DMS153 treated with DMSO at 0.1 percent for 48 hours (cell line): Measurements from ENCODE around the gene BET1L.
"Not testable (repeated sequence)": the region's sequence is repeated elsewhere in the genome, so short reads cannot be mapped to it uniquely, and the experiment has no call there.

Source experiments
- DNase-seq: peaks from one replicate; lab custom pipeline; 2025; ENCODE audit not compliant: unreplicated experiment; lab: John Stamatoyannopoulos, UW

Gene BET1L, protein sequence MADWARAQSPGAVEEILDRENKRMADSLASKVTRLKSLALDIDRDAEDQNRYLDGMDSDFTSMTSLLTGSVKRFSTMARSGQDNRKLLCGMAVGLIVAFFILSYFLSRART

DNA sequence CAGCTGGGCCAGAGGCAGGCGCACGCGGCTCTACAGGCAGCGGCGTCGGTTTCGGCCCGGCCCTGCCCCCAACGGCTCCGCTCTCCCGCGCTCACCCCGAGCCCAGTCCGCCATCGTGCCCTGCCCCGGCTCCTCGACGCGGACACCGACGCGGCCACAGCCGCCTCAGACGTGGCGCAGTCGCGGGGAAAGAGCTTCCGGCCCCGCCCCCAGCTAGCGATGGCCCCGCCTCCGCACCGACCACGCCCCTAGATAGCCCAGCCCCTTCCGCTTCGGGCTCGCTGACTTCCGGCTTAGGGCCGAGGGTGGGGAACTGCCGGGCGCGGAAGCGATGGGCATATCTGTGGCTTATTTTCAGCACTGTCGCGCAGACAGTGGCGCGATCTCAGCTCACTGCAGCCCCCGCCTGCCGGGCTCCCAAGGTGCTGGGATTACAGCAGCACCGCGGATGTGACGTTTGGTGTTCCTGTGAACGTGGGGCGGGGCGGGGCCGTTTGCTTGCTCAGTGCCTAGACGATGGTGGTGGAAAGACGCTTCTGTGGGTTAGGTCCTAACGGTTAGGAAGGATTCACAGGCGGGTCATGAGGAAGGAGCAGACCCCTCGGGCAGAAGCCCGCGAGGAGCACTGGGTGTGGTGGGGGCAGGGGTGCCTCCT, at the start of gene BET1L, which contains the start of gene RIC8A:
TSS of gene BET1L (minus strand) at position 192 of the 655 bp plus-strand sequence. CDS start at position 114, 78 bp downstream.
TSS of gene RIC8A (plus strand) at position 501 of the 655 bp plus-strand sequence. CDS start 1,147 bp downstream, outside the sequence.
- DNase-seq: peak; percentile 75

DNA sequence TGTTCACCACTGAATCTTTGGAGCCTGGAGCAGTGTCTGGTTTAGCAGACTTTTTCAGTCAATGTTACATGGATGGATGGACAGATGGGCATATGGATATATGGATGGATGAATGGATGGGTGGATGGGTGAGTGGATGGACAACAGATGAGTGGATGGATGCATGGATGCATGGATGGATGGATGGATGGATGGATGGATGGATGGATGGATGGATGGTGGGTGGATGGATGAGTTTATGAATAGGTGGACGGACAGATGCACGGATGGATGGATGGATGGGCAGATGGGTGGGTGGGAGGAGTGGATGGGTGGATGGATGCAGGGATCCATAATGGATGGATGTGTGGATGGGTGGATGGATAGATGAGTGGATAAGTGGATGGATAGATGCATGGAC, 48.6 kb upstream of the BET1L start:
- DNase-seq: no peak

DNA sequence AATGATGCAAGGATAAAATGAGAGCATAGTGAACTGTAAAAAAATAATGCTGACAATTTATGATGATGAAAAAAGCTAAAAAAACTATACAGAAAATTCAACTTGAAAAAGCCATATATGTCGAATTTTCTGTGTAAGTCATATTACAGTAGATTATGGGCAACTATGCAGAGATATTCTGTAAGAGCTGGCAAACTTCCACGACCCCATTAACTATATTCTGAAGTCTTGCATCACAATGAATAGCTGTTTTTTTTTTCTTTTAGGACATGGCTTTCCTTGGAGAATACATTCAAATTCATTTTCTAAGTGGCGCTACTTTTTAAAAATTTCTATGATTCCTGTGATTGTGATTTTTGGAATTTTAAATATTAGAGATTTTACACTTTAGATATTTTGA, 48.0 kb upstream of the BET1L start:
- DNase-seq: no peak

DNA sequence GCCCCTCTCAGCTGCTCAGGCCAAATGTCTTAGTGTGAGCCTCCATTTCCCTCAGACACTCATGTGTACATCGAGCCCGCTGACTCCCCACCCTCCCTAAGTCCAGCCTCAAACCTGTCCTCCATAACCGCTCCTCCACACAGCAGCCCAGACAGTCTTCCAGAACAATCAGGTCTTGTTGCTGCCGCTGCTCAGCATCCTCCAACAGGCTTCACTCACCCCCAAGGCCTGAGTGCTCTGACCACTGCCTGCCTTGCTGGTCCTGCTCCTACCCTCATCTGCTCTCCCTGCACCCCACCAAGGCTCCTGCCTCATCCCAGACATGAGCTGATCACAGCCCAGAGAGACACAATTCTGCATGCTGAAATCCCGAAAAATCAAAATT, 46.7 kb upstream of the BET1L start:
- no peak for DNase-seq

DNA sequence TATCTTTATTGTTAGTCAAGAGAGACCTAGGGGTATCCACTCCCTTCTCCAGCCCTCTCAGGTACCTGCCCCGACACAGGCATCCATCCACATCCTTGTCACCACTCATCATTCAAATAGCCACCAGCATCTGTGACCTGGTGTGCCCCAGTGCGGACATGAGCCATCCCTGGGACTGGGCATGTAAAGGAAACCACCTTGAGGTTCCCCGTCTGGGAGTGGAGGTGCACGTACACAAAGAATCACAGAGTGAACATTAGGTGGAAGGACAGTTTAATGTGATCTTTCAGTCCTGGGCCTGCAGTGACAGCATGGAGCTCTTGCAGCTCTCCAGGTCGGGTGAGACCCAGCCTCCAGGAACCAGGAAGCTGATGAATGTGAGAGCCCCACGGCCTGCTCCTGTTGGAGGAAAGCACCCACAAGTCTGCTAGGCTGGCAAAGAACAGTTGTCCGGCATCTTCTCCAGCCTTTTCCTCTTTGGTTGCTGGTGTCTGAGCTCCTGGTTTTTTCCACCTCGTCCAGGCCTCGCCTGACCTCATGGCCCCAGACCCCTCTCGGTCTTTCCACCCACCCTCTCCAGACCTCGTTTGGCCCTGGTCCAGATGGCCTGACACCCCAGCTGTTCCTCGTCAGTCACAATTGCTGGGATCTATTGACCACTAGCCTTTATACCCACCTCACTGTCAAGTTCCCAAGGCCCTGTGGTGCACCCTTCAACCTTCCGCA, 46.1 kb upstream of the BET1L start:
- DNase-seq: no peak

DNA sequence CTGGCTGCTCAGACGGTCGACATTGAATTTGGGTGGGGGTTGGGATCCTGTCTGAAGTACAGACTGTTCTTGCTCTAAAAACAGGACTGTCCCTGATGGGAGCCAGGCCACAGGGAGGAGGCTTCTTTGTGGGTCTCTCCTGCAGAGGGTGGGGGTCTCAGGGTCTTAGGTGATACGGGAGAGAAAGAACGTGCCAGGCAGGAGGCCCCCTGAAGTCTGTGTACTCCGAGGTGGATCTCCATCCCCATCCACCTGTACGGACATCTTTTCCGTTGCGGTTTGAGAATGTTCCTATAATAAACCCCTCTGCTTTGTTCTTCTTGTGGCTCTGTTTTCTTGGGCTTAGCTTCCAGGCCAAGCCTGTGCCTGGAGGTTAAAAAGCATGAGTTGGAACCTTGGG, 45.5 kb upstream of the BET1L start:
- no peak for DNase-seq

DNA sequence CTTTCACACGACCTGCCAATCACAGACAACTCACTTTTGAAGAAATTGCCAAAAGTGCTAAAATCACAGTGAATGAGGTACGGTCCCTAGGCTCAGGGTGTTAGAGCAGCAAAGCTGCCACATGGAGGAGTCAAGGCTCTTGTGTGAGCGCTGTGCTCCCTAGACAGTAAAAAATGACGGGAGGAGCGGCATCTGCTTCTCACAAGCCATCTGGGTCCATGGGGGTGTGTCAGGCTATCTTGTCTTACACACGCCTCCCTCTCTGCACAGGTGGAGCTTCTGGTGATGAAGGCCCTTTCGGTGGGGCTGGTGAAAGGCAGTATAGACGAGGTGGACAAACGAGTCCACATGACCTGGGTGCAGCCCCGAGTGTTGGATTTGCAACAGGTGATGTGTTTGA, 44.4 kb upstream of the BET1L start:
- no peak for DNase-seq

DNA sequence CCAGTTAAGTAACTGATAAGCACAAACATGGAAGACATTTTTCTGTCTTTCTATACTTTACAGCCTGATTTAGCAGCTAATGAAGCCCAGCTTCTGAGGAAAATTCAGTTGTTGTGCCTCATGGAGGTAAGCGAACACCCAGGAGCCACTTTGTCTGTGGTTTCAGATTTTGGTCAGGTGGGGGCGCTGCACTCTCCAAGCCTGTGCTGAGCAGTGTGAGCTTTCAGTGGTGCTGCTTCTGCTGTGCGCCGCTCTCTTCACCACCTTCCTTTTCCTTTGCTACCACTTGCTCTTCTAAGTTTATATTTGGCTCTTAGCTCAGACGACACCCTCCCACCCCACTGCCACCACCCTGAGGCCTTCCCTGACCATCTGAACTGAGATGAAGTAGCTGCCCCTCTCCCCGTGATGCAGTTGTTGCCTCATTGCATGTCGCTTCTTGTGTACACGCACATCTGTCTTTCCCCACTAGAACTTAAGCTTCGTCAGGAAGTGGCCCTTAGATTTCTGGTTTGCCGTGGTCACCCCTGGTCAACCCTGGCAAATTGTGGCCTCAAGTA, 43.6 kb upstream of the BET1L start:
- DNase-seq: no peak

DNA sequence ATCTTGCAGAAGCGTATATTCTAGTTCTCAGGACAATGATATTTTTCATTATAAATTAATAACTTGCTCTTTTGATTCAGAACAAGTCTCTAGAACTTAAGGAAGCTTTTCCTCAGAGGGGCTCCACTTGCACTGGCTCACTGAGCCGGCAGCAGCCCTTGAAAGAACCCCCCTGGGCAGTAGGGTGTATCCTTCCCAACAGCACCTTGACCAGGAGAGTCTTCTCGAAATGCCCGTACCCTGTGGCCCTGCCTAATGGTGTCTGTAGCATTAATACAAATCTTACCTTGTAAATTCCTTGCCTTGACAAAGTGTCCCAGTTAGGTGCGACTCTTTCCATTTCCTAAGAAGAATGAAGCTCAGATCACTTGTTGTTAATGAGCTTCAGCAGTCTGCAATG, 43.1 kb upstream of the BET1L start:
- DNase-seq: no peak

DNA sequence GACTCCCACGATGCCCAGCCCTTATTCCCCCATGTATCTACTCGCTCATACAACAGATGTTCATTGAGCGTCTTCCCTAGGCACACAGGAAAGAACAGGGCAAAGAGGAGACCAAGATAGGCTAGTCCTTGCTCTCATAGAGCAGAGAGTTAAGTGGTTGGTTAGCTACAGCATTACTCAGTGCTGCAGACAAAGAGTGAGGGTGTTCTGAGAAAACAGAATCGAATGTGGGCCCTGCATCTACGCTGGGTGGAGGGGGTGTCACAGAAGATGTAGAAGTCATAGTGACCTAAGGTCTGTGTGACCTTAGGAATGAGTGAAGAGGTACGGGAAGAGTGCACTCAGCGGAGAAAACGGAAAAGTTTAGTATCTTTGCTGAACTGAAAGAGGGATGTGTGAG, 41.9 kb upstream of the BET1L start:
- DNase-seq: no peak

DNA sequence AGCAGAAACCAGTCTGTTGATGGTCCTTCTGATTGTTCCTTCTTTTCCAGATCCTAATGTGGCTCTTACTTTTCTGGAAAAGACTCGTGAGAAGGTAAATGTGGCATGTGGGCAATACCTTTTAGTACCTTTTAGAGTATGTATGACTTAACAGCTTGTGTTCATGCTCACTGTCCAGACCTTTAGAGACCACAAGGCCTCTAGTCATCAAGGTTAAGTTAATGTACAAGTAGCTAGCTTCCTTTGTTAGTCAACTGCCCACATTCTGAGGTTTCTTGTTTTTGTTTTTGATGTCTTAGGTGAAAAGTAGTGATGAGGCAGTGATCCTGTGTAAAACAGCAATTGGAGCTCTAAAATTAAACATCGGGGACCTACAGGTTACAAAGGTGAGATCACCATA, 37.2 kb upstream of the BET1L start:
- no peak for DNase-seq

DNA sequence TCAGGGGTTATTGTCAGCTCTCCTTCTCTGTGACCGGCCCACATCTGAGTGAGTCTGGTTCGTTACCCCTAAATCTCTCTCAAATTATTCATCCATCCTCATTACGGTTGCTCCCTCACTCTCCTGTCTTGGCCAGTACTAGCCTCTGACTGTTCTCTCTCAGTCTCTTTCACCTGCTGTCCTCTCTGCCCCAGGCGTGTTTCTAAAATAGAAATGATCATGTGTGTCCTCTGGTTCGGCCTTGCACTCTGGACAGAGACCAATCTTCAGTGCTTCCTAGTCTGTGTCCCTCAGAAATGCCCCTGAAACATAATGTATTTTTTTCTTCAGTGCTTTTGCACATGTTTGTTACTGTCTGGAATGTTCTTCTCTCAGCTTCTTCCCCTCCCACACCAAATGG, 34.4 kb upstream of the BET1L start:
- DNase-seq: no peak

DNA sequence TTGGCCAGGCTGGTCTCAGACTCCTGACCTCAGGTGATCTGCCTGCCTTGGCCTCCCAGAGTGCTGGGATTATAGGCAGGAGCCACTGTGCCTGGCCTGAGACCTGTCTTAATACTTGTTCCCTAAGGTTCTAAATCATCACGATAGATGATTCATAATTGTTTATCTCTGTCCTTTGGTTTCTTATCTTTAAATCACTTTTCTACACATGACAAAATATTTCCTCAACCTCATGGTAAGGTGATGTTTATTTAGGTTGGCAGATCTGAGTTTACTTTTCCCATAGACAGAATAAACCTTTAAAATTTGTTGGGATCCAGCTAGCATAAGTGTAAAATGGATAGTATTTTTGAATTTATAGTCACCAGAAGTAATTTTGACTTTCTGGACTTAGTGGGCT, 33.1 kb upstream of the BET1L start:
- no peak for DNase-seq

DNA sequence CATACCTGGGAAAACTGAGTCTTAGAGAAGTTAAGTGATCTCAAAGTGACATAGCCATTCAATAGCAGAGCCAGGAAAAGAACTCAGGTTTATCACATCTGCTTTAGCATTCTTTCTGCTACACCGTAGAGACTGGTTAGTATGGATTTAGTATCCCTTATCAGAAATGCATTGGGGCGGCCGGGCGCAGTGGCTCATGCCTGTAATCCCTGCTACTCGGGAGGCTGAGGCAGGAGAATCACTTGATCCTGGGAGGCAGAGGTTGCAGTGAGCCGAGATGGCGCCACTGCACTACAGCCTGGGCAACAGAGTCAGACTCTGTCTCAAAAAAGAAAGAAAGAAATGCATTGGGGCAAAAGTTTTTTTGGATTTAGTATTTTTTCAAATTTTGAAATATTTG, 31.1 kb upstream of the BET1L start:
- not testable (repeated sequence) for DNase-seq

DNA sequence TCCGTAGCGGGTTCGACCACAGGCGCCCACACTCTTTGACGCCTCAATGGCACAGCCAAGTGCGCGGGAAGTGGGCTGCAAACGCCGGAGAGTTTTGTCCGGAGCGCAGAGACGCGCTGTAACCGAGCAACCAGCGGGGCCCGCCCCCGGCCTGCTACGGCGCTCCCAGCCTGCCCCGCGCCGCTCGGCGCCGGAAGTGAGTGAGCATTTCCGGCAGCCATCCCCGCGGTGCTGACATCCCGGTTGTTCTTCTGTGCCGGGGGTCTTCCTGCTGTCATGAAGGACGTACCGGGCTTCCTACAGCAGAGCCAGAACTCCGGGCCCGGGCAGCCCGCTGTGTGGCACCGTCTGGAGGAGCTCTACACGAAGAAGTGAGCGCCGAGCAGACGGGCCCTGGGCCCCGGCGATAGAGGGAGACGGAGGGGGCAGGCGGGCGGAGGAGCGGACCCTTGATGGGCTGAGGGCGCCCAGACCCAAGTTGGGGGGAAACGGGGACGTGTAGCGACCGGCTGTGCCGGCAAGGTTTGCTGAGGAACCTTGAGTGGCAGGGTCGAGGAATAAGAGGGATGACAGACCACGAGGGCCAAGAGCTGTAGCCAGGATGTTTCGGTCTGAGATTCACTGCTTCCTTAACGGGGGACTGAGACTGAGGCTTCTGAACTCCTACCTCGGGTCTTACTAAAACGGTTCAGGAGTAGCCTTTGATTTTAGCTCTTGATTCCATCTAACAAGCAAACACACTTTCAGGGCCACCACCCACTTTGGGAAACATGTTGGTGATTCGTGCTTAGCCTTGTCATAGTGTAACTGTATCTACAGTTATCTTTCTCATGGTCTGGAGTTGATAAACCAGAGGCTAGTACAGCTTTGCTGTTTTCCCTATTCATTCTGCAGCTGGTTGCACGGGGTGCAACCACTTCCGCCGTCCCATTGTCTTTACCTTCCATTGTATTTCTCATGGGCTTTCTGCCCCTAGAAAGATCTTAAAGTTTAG, 29.9 kb upstream of the BET1L start, which contains the start of gene PSMD13:
TSS of gene PSMD13 (plus strand) at position 203 of the 994 bp plus-strand sequence. CDS start at position 277, 74 bp downstream.
- peak; percentile 25 for DNase-seq

DNA sequence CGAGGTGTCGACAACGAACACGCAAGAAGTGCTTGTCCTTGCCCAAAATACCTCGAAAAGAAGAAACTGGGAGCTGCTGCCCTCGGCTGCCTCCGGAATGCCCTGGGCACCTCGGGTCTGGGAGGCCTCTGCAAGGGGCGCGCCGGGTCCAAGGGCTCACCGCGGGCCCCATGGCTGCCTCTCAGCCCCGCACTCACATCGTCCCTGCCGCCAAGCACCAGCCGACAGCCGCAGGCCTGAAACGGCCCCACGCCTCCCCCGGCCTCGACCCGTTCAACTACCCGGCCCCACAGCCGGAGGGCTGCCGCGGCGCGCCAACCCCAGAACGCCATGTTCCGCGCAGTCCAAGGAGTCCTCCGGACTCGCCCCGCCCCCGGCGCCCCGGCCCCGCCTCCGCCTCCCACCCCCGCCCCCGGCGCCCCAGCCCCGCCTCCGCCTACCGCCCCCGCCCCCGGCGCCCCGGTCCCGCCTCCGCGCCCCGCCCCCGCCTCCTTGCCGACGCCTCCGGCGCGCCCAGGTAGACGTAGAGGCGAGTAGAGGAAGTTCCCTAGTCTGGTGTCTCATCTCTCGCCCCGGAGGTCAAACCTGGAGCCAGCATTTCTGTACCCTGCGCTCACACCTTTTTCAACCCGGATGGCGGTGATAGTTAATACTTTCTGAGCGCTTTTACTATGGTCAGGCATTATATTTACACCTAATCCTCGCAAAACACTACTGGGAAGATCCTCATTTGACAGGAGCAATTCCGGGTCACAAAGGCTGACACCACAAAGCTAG, 29.0 kb upstream of the BET1L start, which contains the start of gene SIRT3:
TSS of gene SIRT3 (minus strand) at position 346 of the 777 bp plus-strand sequence. CDS start at position 332, 14 bp downstream.
- peak; percentile 56 for DNase-seq

DNA sequence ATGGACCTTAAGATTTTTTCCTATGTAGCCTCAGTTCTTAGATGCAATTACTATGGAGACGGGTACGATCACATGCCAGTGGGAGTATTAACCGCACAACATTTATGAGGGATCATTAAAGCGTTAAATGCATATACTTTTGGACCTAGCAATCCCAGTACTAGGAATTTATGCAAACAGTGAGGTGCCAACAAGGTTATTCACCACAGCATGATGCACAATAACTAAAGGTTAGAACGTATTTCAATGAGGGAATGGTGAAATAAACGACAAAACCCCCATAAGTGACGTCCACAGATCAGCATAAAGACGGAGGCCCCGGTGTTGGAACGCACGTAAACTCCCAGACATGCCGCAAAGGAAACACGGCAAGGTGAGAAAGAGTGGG, 28.4 kb upstream of the BET1L start:
- DNase-seq: no peak

DNA sequence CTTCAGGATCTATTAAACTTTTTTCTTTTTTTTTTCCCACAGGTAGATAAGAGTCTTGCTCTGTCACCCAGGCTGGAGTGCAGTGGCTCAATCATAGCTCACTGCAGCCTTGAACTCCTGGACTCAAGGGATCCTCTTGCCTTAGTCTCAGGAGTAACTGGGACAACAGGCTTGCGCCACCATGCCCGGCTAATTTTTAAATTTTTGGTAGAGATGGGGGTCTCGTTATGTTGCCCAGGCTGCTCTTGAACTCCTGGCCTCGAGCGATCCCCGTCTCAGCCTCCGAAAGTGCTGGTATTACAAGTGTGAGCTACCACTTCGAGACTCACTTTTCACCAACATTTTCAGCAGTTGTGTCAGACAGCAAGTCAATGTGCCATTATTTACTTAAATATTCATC, 28.0 kb upstream of the BET1L start:
- DNase-seq: no peak

DNA sequence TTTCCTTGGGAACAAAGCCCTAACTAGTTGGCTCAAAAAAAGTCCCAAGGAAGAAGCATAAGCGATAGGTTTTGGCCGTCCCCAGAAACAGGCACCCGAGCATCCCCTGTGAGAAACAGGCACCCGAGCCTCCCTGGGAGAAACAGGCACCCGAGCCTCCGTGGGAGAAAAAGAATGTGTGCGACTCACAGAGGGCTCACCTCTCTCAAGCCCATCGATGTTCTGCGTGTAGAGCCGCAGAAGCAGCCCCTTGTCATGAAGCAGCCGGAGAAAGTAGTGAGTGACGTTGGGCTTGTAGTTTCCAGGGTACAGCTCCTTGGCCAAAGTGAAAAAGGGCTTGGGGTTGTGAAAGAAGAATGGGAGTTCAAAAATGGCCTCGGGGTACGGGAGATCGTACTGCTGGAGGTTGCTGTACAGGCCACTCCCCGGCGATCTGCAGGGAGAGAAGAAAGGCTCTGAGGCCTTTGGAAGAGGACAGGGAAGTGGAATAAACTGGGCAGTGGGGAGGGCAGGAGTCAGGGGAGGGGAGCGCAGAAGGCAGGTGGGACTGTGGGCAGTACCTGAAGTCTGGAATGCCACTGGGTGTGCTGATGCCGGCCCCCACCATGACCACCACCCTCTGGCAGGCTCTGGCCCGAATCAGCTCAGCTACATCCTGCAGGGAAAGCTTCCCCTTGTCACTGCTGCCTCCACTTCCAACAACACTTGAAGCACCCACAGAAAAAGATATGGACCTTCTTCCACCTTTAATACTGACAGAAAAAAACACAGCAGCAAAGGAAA, 25.8 kb upstream of the BET1L start:
- DNase-seq: no peak
